Fibroblast of lung (primary cell): Measurements from ENCODE around the gene GABRB3. TPM values are rescaled to one million over a fixed set of nuclear protein-coding genes. Genes with fewer than 3 reads are reported as not detected.

Experiments
- DNase-seq, 2 donors: peaks; one replicate each; pipeline versions ENCODE4 v3.0.0 to v3.0.0-alpha.2; 2010; ENCODE audit warnings: low read depth in 2 of 2
- H2AFZ ChIP-seq: 2 replicates; pipeline ENCODE4 v1.5.1; 2012; ENCODE audit warnings: low read length, control low read depth, inconsistent platforms
- H3K27ac ChIP-seq: 2 replicates; pipeline ENCODE4 v1.5.1; 2011; ENCODE audit warnings: low read length, control low read depth; ENCODE audit not compliant: insufficient read depth
- H3K27me3 ChIP-seq: 2 replicates; pipeline ENCODE4 v1.5.1; 2011; ENCODE audit warnings: mild to moderate bottlenecking, low read length; ENCODE audit not compliant: control insufficient read depth, insufficient read depth
- H3K36me3 ChIP-seq: 2 replicates; pipeline ENCODE4 v1.5.1; 2011; ENCODE audit warnings: low read length; ENCODE audit not compliant: control insufficient read depth, insufficient read depth
- H3K4me1 ChIP-seq: 2 replicates; pipeline ENCODE4 v1.5.1; 2011; ENCODE audit warnings: low read length; ENCODE audit not compliant: control insufficient read depth, insufficient read depth; ENCODE audit errors: extremely low read depth
- H3K4me2 ChIP-seq: 2 replicates; pipeline ENCODE4 v1.5.1; 2011; ENCODE audit warnings: low read length, control low read depth; ENCODE audit not compliant: insufficient read depth; ENCODE audit errors: extremely low read depth
- H3K4me3 ChIP-seq, 4 experiments: fragments of 200-600 bp in 1 of 4; sonication (generic) in 1 of 4; replicated peaks in 1 of 4; 2 replicates each; pipeline ENCODE4 v1.5.1; 2011 to 2016; ENCODE audit warnings: low read length in 4 of 4, low read depth in 3 of 4, mild to moderate bottlenecking in 3 of 4, control low read depth in 2 of 4, inconsistent platforms in 1 of 4, mixed read lengths in 1 of 4; ENCODE audit not compliant: insufficient read depth in 1 of 4; ENCODE audit errors: control extremely low read depth in 1 of 4
- H3K79me2 ChIP-seq: 2 replicates; pipeline ENCODE4 v1.5.1; 2012; ENCODE audit warnings: mild to moderate bottlenecking, low read length, inconsistent platforms; ENCODE audit not compliant: control insufficient read depth, insufficient read depth
- H3K9ac ChIP-seq: 2 replicates; pipeline ENCODE4 v1.5.1; 2011; ENCODE audit warnings: mild to moderate bottlenecking, low read length, control low read depth; ENCODE audit not compliant: insufficient read depth
- H3K9me3 ChIP-seq: 2 replicates; pipeline ENCODE4 v1.5.1; 2012; ENCODE audit warnings: low read depth, low read length; ENCODE audit not compliant: control insufficient read depth, insufficient read depth
- H4K20me1 ChIP-seq: 2 replicates; pipeline ENCODE4 v1.5.1; 2011; ENCODE audit warnings: low read length; ENCODE audit not compliant: control insufficient read depth, insufficient read depth; ENCODE audit errors: extremely low read depth
- CTCF ChIP-seq, 2 donors: IDR thresholded peaks in 1 of 2; conservative IDR thresholded peaks in 1 of 2; 1 replicate in 1 of 2; 2 replicates in 1 of 2; pipeline ENCODE4 v1.5.1; 2011 to 2012; ENCODE audit warnings: low read length in 2 of 2, control low read depth in 1 of 2, inconsistent platforms in 1 of 2, low read depth in 1 of 2, mild to moderate bottlenecking in 1 of 2
- EZH2 ChIP-seq: IDR thresholded peaks from 2 replicates; pipeline ENCODE4 v1.5.1; 2012; ENCODE audit warnings: low read length, control low read depth, mild to moderate bottlenecking; ENCODE audit errors: missing control alignments
- polyA plus RNA-seq, 2 donors: library from polyadenylated mRNA; depleted of rRNA in 1 of 2; stranded (reverse) in 1 of 2; unstranded in 1 of 2; fragments of >200 nt; gene quantifications; 2 replicates each; pipeline ENCODE4 v1.2.1, GENCODE V29; 2011 to 2012; ENCODE audit warnings: missing spikeins in 1 of 2
- total RNA-seq: library from RNA; depleted of rRNA; stranded (reverse); fragments of >200 nt; gene quantifications from 2 replicates; pipeline ENCODE4 v1.2.1, GENCODE V29; 2014

The GABRB3 gene
- total and polyA plus RNA-seq, 2 donors (not counting 1 experiment from before 2014, with no cell fraction given), result 1.1 to 1.5 TPM

DNA sequence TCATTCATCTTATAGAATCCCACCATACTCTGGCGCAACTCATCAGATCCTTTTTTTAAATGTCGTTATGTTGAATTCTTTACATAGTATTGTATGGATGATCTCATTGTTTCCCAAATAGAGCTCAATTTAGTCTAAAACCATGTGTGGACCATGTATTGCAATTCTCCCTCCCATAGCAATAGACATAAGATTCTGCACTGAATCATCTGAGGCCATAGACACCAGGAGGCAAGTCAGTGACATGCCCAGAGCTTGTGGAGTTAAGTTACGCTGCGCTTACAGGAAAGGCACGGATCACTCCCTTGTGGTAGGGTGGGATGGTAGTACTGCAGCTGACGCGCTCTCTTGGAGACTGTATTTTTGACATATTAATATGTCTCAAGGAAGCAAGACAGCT is 211.0 kb downstream of the GABRB3 start:
- H3K27ac ChIP-seq, result no peak overlapping the region
- no peaks in the 10 kb centered on the region for H3K79me2 ChIP-seq
- no peaks in the 10 kb centered on the region for H3K27me3 ChIP-seq
- H2AFZ ChIP-seq, result no peak overlapping the region
- no peak overlapping the region for H3K9ac ChIP-seq
- no peaks in the 10 kb centered on the region for H3K36me3 ChIP-seq
- TF ChIP-seq CTCF (conservative IDR thresholded peaks at IDR 0.05 in 1 of 2, IDR thresholded peaks at IDR 0.05 in 1 of 2; ENCODE audit: low read depth in 1 of 2, low read length in 2 of 2) (no peak), EZH2 (no peak)
- no peaks in the 10 kb centered on the region for H3K4me1 ChIP-seq
- no peak overlapping the region for H3K4me3 ChIP-seq
- H4K20me1 ChIP-seq, result no peaks in the 10 kb centered on the region
- no peaks in the 10 kb centered on the region for H3K9me3 ChIP-seq
- no peak overlapping the region for H3K4me2 ChIP-seq
- DNase-seq, result no peak

DNA sequence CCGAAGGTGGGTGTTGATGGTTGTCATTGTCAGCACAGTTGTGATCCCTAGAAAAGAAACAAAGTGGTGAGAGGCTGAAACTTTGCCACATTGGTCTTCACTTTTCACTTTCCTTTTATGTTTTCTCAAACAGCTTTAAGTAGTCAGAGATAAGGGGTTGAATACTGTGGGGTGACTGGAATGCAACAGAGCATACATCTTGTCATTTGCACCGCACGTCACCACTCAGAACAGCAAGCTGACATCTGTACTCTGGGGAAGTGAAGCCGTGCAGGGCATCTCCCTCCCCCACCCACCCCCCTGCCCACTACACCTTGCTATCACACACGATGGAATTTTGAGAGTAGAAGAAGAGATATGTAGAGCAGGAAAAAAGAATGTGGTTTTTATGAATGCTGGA is 211.7 kb downstream of the GABRB3 start:
- Histone ChIP-seq H3K9ac (no peak overlapping the region), H2AFZ (no peak overlapping the region), H3K4me1 (no peaks in the 10 kb centered on the region), H3K4me2 (no peak overlapping the region), H3K36me3 (no peaks in the 10 kb centered on the region), H3K27ac (no peak overlapping the region), H4K20me1 (no peaks in the 10 kb centered on the region), H3K9me3 (no peaks in the 10 kb centered on the region), H3K79me2 (no peaks in the 10 kb centered on the region), H3K27me3 (no peaks in the 10 kb centered on the region), H3K4me3 (no peak overlapping the region)
- DNase-seq, result no peak
- TF ChIP-seq CTCF (conservative IDR thresholded peaks at IDR 0.05 in 1 of 2, IDR thresholded peaks at IDR 0.05 in 1 of 2; ENCODE audit: low read depth in 1 of 2, low read length in 2 of 2), result no peak
- no peak for TF ChIP-seq EZH2

GRCh38 chr15:26555898-26556297 is 217.0 kb downstream of the GABRB3 start:
- no peaks in the 10 kb centered on the region for H3K4me1 ChIP-seq
- no peak overlapping the region for H3K4me2 ChIP-seq
- H2AFZ ChIP-seq, result no peak overlapping the region
- H3K36me3 ChIP-seq, result no peaks in the 10 kb centered on the region
- no peaks in the 10 kb centered on the region for H3K9me3 ChIP-seq
- no peak overlapping the region for H3K27ac ChIP-seq
- no peak for DNase-seq
- no peak overlapping the region for H3K9ac ChIP-seq
- TF ChIP-seq EZH2, result no peak
- TF ChIP-seq CTCF (conservative IDR thresholded peaks at IDR 0.05 in 1 of 2, IDR thresholded peaks at IDR 0.05 in 1 of 2; ENCODE audit: low read depth in 1 of 2, low read length in 2 of 2), result no peak
- H3K27me3 ChIP-seq, result no peaks in the 10 kb centered on the region
- no peaks in the 10 kb centered on the region for H4K20me1 ChIP-seq
- H3K79me2 ChIP-seq, result no peaks in the 10 kb centered on the region
- H3K4me3 ChIP-seq, result no peak overlapping the region
